GM21717 (cell line): ENCODE results near the gene RERE.
"Not testable (repeated sequence)": the region's sequence is repeated elsewhere in the genome, so short reads cannot be mapped to it uniquely, and the experiment has no call there.

ENCODE experiments used
- ATAC-seq: cut with Tn5 transposase; IDR thresholded peaks from one replicate; pipeline ENCODE4 v1.9.1; 2021; ENCODE audit warnings: mild to moderate bottlenecking, moderate library complexity; ENCODE audit not compliant: unreplicated experiment

RERE gene

DNA sequence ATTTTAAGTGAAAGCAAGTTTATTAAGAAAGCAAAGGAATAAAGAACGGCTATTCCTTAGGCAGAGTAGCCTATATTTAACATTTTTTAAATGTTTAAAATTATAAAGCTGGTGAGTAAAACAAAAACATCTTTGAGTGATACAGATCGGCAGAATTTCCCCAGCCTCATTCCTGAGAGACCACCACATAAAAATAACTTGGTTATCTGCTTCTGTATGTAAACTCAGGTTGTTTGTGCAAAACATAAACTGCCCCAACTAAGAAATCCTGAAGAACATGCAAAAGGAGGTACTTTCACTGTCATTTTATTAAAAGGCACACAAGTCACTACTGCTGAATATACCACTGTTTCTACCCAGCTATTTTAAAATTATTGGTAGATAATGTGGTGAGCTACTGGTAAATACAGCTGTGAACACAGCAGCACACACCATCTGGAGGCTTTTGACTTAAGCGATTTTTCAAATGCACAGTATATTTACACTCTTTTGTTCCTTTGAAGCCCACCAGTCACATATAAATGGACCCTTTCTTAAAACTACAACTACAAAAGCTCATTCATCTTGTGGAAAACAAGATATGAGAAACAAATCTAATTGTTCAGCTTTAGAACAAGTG lies 119.3 kb downstream of the RERE start:
- ATAC-seq, result no peak

- not testable (repeated sequence) for ATAC-seq
These were observed 122.0 kb downstream of the RERE start for GRCh38 chr1:8695442-8695841.

GRCh38 chr1:8693107-8693506 lies 124.3 kb downstream of the RERE start:
- no peak for ATAC-seq

DNA sequence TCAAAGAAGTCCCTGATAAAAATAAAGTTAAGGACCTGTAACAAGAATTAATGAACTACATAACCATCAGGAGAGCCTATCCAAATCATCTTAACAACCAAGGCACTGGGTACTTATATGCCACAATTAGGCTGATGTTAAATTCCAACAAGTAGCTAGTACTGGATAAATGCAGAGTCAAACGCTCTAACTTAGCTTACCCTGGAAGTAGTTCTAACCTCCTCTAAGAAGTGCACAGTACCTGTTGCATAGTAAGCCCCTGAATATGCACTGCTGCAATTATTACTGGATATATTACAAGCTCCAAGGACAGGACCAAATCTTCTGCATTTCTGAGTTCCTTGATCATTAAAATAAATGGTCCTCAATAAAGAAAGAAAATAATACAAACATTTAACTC lies 125.8 kb downstream of the RERE start:
- ATAC-seq, result no peak

GRCh38 chr1:8690253-8690525 lies 127.3 kb downstream of the RERE start:
- ATAC-seq, result no peak

GRCh38 chr1:8689431-8690252 lies 127.8 kb downstream of the RERE start:
- no peak for ATAC-seq

DNA sequence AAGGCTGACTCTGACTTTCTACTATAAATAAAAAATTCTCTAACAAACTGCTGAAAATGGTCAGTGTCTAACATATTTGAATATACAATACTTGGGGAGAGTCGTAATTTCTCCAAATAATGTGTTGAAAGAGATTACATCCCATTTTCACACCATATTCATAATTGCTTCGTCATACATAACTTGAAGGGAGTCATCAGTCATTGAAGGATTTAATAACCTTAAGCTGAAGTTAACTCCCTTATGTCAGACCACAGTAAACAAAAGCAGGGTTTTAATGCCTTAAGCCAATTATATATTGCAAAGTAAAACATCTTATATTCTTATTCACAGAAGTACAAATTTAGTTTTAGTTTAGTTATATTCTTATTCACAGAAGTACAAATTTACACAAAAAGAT lies 129.9 kb downstream of the RERE start:
- no peak for ATAC-seq

DNA sequence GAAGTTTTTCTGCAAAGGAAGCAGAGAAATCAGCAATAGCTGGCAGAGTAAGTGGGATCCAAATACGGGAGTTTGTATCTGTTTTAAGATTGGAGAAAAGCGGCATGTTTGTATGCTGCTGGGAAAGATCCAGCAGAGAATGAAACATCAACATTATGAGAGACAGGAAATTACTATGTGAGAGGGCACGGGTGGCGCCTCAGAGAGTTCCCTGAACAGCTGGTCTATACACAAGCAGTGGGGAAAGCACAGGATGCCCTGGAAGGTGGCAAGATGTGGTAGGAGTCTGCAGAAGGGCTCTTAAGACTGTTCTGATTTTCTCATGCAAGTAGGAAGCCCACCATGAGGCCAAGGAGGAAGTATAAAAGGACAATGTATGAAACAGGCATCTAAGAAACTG lies 130.4 kb downstream of the RERE start:
- ATAC-seq, result no peak

- ATAC-seq, result no peak
These were observed 132.0 kb downstream of the RERE start for GRCh38 chr1:8685463-8685862.

GRCh38 chr1:8684590-8684989 lies 132.8 kb downstream of the RERE start:
- ATAC-seq, result no peak

DNA sequence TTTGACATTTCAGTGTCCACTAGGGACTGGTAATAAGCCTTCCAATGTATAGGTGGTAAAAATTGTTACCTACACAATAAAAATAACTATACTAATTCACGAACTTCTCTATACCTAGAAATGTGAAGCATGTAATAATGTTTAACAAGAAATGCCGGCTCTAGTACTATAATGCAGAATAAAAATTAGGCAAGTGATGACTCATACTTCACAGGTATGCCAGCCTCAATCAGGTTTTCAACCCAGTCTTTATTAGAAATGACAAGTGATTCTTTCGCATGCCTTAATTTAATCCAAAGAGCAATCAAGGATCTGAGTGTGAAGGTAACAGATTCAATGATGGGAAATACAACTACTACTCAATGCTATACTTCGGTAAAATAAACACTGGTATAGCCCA lies 134.9 kb downstream of the RERE start:
- ATAC-seq, result no peak

- no peak for ATAC-seq
These were observed 135.5 kb downstream of the RERE start for GRCh38 chr1:8681911-8682310.

DNA sequence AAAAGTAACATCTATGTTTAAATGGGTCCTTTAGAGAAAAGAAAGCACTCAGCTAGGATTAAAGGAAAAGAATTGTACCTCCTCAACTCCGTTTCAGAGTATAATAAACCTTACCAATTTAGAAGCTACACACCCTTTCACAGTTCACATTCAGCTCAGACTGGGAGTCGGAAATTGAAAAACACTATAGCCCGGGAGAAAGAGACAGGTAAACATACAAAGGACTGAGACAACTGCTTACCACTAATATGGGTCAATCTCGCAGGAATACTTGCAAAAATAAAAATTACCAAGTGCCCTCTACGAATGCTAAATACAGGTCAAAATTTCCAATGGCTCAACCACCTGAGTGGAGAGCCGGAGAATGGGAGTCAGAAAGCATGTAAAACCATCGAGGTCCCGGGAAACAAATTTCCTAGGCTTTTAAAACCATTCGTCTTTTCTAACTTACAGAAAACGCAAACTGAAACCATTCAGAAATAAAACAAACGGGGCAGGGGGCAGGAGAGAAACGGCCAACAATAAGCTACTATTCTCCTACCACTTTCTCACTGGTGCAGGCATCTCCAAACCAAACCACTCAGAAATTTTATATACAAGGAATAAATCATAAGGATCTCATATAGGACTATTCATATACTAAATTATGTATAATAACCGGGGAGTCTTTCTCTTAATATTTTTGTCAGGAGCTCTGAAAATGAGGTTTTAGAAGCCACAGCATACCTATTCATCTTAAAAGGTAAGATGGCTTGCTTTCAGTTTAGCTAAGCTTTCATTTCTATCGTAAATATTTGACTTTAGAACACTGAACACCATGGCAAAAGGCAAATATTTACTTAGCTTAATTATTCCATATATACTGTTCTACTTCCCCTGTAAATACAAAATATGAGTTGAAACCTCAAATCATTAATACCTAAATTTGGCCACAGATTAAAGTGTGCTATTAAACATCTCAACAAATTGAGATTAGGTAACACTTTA lies 136.5 kb downstream of the RERE start:
- no peak for ATAC-seq

- ATAC-seq, result no peak
These were observed 137.3 kb downstream of the RERE start for GRCh38 chr1:8679929-8680663.

DNA sequence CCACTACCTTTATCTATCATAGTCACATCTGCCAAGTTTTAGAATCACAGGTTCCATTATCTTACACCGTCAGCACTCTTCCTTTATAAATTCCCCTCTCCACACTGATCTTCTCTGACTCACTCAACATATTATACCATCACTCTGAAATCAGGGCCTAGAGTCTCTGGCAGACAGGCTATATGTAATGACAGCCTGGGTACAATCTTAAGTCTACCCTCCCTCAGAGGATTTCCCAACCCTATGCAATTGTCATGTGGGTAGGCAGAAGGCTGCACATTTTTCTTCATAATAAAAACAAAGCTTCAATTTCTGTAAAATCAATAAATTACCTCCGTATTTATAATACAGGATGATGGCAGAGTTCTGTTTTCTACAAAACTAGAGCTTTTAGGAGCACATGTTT lies 138.0 kb downstream of the RERE start:
- no peak for ATAC-seq

GRCh38 chr1:8678673-8679394 lies 138.6 kb downstream of the RERE start:
- ATAC-seq, result no peak

- no peak for ATAC-seq
These were observed 139.7 kb downstream of the RERE start for GRCh38 chr1:8677782-8678181.

- ATAC-seq, result no peak
These were observed 140.6 kb downstream of the RERE start for GRCh38 chr1:8676813-8677212.

- no peak for ATAC-seq
These were observed 141.4 kb downstream of the RERE start for GRCh38 chr1:8676072-8676471.

DNA sequence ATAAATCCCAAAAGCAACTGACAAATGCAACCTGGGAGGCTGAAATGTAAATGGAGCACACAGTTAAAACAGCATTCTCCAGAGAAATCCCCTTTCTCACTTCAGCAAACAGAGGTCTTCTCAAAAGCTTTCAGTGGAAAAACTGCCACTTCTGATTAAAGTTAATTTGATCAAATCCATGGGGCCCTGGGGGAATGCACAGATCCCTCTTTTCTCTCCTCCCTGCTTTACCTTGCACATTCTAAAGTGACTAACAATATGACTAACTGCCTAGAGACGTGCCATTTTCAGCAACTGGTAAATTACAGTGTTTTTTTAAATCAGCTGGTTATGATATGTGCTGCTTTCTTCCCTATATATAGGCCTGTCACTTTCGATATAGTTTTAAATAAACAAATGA lies 142.5 kb downstream of the RERE start:
- no peak for ATAC-seq
